ENCODE measurements around the gene ZBED5.
"Not testable (repeated sequence)": the region's sequence is repeated elsewhere in the genome, so short reads cannot be mapped to it uniquely, and the experiment has no call there.

ZBED5 gene

GRCh38 chr11:10857709-10858438 lies at the start of gene ZBED5:
ZBED5 (minus strand) TSS chr11:10858053; CDS start chr11:10854945, 3,108 bp downstream.
- Histone ChIP-seq H3K4me3 (peak within 1 kb of the TSS; percentile 54 to 88 (median 75)), H3K27ac (peak within 1 kb of the TSS; percentile 86 to 98 (median 95))

GRCh38 chr11:10906521-10906920 lies 48.7 kb upstream of the ZBED5 start:
- no peak overlapping the region for H3K4me3 ChIP-seq
- H3K27ac ChIP-seq: peak overlapping the region in 2 of 21 experiments; percentile 8 to 11

- H3K27ac ChIP-seq: peak overlapping the region in 18 of 21 experiments; percentile 21 to 98 (median 92)
Measured at GRCh38 chr11:10902301-10903063, 44.6 kb upstream of the ZBED5 start.

DNA sequence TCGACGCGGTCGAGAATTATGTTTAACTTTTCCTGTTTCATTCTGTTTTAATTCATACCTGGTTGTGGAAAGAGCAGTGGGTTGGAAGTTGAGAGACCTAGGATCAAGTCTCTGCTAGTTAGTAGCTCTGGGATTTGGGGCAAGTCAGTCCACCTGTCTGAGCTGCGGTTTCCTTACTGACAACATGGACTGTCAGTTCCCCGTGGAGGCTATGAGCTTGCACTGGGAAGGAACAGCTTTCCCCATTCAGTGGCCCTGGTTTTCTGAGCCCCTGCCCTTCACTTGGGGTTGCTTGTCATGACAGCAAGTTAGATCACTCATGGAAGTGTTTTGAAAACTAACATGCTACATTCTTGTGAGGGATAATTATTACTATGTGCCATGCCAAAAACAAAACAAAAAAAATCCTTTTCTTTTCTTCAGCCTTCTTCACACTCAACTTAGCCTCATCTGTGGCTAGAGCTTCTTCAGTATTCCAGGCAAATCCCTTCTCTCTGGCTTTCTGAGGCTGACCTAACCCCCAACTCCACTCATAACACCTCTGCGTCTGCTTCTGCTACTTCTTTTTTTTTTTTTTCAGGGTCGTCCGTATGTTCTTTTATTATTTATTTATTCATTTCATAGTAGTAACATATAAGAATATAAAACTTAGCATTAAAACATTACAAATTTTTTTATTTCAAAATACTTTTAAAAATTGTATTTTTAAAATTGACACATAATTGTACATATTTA lies 43.0 kb upstream of the ZBED5 start:
- Histone ChIP-seq H3K4me3 (no peak overlapping the region), H3K27ac (peak overlapping the region in 20 of 21 experiments; percentile 81 to 98 (median 91))

More at GRCh38 chr11:10902301-10903063, 44.6 kb upstream of the ZBED5 start:
- no peak overlapping the region for H3K4me3 ChIP-seq

DNA sequence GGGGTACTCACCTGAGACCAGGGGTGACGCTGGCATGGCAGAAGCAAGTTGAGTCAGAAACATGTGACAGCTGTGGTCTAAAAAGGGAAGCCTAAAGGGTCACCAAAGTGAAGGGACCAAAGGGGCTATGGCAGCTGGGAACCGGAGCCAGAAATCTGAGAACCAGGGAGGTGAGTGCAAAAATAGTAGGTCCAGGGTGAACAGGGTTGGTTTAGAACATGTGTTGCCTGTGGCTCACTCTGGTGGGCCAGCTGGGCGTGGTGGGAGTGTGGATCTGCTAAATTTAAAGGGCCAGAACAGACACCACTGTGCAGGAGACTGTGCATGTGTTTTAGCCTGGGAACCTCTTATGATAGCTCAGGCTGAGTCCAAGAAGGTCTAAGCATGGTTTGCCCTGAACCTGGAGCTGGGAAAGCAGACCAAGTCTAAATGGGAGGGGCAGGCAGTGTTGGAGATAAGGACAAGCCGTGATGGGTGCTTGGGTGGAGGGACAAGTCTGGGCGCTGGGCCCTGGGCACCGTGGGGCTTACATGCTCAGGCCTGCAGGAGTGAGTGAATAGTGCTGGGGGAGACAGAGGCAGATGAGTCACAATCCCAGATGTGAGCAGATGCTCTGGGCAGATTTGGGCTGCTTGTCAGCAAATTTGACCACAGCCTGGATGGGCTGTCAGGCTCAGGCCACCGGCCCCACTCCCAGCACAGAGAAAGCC lies 41.4 kb upstream of the ZBED5 start:
- Histone ChIP-seq H3K4me3 (no peak overlapping the region), H3K27ac (peak overlapping the region; percentile 32 to 98 (median 90))

DNA sequence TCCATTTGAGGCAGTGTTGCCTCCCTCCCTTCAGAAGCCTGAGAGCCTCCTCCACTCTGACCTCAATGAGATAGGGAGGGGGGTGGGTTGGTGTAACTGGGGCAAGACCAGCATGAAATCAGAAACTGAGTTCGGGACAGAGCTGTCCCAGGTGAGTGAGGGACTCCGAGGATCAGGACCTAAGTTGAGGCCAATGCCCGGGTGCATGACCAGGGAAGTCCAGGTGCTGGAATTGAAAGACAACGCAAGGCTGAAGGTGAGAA lies 40.8 kb upstream of the ZBED5 start:
- Histone ChIP-seq H3K27ac (peak overlapping the region; percentile 32 to 98 (median 90)), H3K4me3 (no peak overlapping the region)

DNA sequence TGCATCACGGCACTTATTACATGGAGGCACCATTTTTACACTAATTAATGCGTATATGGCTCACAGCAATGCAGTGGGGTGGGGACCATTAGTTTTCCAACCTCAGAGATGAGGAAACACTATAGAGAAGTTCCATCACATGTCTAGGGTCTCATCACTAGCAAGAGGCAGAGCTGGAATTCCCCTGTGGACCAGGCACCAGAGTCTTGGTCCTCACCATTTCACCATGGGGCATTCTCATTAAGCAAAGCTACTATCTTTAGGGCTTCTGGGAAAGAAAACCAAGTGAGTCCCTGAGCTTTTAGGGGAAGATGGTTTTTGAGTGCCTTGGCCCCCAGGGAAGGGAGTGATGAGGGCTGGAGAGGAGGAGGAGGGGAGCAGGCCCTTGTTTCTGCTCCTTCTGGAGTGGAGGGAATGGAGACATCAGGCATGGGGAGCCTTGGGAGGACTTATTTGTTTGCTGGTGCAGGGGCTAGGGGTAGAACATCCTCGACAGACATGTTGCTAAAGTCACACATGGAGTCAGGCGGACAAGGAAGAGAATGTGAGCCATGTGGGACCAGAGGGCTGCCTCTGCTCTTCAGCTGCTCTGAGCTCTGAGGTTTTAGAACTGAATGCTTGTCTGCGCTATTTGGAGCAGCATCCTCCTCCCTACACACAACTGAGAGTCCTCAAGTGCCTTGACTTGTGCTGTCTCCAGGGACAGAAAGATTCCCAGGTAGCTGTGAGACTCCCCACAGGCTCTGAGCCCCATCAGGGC lies 40.3 kb upstream of the ZBED5 start:
- Histone ChIP-seq H3K4me3 (no peak overlapping the region), H3K27ac (peak overlapping the region in 20 of 21 experiments; percentile 81 to 98 (median 91))

- Histone ChIP-seq H3K4me3 (no peak overlapping the region), H3K27ac (peak overlapping the region in 11 of 21 experiments; percentile 36 to 98 (median 74))
Measured at GRCh38 chr11:10897150-10897549, 39.3 kb upstream of the ZBED5 start.

- peak overlapping the region in 14 of 21 experiments; percentile 2 to 98 (median 51) for H3K27ac ChIP-seq
Measured at GRCh38 chr11:10896493-10896892, 38.6 kb upstream of the ZBED5 start.

GRCh38 chr11:10895285-10895684 lies 37.4 kb upstream of the ZBED5 start:
- Histone ChIP-seq H3K4me3 (no peak overlapping the region), H3K27ac (peak overlapping the region in 12 of 21 experiments; percentile 2 to 97 (median 54))

More at GRCh38 chr11:10896493-10896892, 38.6 kb upstream of the ZBED5 start:
- H3K4me3 ChIP-seq: no peak overlapping the region

GRCh38 chr11:10894666-10895065 lies 36.8 kb upstream of the ZBED5 start:
- Histone ChIP-seq H3K27ac (peak overlapping the region in 13 of 21 experiments; percentile 3 to 97 (median 48)), H3K4me3 (no peak overlapping the region)

- Histone ChIP-seq H3K27ac (peak overlapping the region in 9 of 21 experiments; percentile 9 to 73 (median 44)), H3K4me3 (no peak overlapping the region)
Measured at GRCh38 chr11:10893714-10894151, 35.9 kb upstream of the ZBED5 start.

DNA sequence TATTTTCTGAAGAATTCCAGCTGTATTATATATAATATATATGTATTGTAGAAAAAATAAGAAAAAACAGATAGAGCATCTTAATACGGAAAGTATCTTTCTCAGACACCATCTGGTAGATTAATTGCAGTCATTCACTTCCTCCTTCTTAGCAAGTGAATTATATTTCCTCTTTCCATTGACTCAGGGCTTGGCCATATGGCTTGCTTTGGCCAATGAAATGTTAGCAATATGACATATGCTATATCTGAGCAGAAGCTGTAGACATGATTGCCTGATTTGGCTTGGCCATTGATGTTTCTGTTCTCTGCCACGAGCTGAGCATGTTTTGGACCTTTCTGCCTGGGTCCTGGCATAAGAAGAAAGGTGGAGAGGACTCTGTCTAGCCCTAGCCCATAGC lies 34.4 kb upstream of the ZBED5 start:
- H3K4me3 ChIP-seq: no peak overlapping the region
- H3K27ac ChIP-seq: peak overlapping the region in 1 of 21 experiments; percentile 25

- no peak overlapping the region for H3K4me3 ChIP-seq
- no peak overlapping the region for H3K27ac ChIP-seq
Measured at GRCh38 chr11:10891151-10891720, 33.4 kb upstream of the ZBED5 start.

DNA sequence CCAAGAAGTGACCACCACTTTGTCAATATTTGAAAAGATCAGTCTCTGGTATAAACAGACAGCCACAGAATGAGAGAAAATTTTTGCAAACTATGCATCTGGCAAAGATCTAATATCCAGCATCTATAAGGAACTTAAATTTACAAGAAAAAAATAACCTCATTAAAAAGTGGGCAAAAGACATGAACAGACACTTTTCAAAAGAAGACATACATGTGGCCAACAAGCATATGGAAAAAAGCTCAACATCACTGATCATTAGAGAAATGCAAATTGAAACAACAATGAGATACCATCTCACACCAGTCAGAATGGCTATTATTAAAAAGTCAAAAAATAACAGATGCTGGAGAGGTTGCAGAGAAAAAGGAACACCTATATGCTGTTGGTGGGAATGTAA lies 32.2 kb upstream of the ZBED5 start:
- H3K4me3 ChIP-seq, H3K27ac ChIP-seq: not testable (repeated sequence)

GRCh38 chr11:10887307-10887706 lies 29.5 kb upstream of the ZBED5 start:
- H3K27ac ChIP-seq: no peak overlapping the region

GRCh38 chr11:10886652-10887250 lies 28.9 kb upstream of the ZBED5 start:
- no peak overlapping the region for H3K27ac ChIP-seq

More at GRCh38 chr11:10887307-10887706, 29.5 kb upstream of the ZBED5 start:
- no peak overlapping the region for H3K4me3 ChIP-seq

More at GRCh38 chr11:10886652-10887250, 28.9 kb upstream of the ZBED5 start:
- no peak overlapping the region for H3K4me3 ChIP-seq

Measured in skin epidermis (tissue), 12 donors.